IMR-90 (cell line): ENCODE results near the gene WDR6. TPM values are rescaled to one million over a fixed set of nuclear protein-coding genes. Genes with fewer than 3 reads are reported as not detected.

Experiments used
- ATAC-seq: fragments of 200-7000 bp; cut with Tn5 transposase; 2 replicates; pipeline ENCODE4 v1.9.1; 2020; ENCODE audit warnings: low read depth, mild to moderate bottlenecking, moderate library complexity
- BruUV-seq: library from RNA; stranded (reverse); fragments of 400-500 nt; replicated peaks from 2 replicates; lab custom pipeline; 2021; lab: Mats Ljungman, UMichigan
- CTCF ChIA-PET: fragments of 300-600 bp; formaldehyde crosslinking; extraction: SDS; loops from one replicate; lab custom pipeline; 2021; ENCODE audit warnings: antibody characterized with exemption; lab: Yijun Ruan, JAX
- POLR2A ChIA-PET: fragments of 300-600 bp; sonication (Branson Sonifier 250); formaldehyde crosslinking; loops from one replicate; lab custom pipeline; 2022; ENCODE audit warnings: antibody characterized with exemption; ENCODE audit not compliant: unreplicated experiment; lab: Charles Lee
- DNase-seq: peaks from one replicate; pipeline ENCODE4 v3.0.0; 2013
- H2AFZ ChIP-seq: replicated peaks from 2 replicates; pipeline ENCODE3; 2013; ENCODE audit warnings: low read length, mild to moderate bottlenecking; ENCODE audit not compliant: poor library complexity
- H2AK5ac ChIP-seq: 2 replicates; pipeline ENCODE4 v1.6.1; 2013; ENCODE audit warnings: low read depth, low read length, inconsistent platforms
- H2AK9ac ChIP-seq: replicated peaks from 2 replicates; pipeline ENCODE3; 2013; ENCODE audit warnings: mild to moderate bottlenecking, low read depth, low read length, moderate library complexity; ENCODE audit not compliant: poor library complexity
- H2BK120ac ChIP-seq: 2 replicates; pipeline ENCODE4 v1.6.1; 2013; ENCODE audit warnings: low read depth, low read length, inconsistent platforms
- H2BK15ac ChIP-seq: 3 replicates; pipeline ENCODE4 v1.6.1; 2013; ENCODE audit warnings: low read depth, low read length, inconsistent platforms
- H2BK20ac ChIP-seq: 2 replicates; pipeline ENCODE4 v1.6.1; 2013; ENCODE audit warnings: low read depth, mild to moderate bottlenecking, inconsistent platforms, low read length, moderate library complexity
- H2BK5ac ChIP-seq: 2 replicates; pipeline ENCODE4 v1.6.1; 2013; ENCODE audit warnings: mild to moderate bottlenecking, low read depth, low read length, inconsistent platforms; ENCODE audit not compliant: poor library complexity, severe bottlenecking
- H3K14ac ChIP-seq: replicated peaks from 2 replicates; pipeline ENCODE4 v1.6.1; 2013; ENCODE audit warnings: low read depth, low read length, inconsistent platforms
- H3K18ac ChIP-seq: 2 replicates; pipeline ENCODE4 v1.6.1; 2013; ENCODE audit warnings: low read depth, low read length, control low read depth
- H3K23ac ChIP-seq: 2 replicates; pipeline ENCODE4 v1.6.1; 2013; ENCODE audit warnings: low read depth, low read length, inconsistent platforms
- H3K27ac ChIP-seq: 2 replicates; pipeline ENCODE4 v1.5.1; 2013; ENCODE audit warnings: mild to moderate bottlenecking, control low read depth, low read length; ENCODE audit not compliant: insufficient read depth
- H3K27me3 ChIP-seq: 2 replicates; pipeline ENCODE4 v1.6.1; 2013; ENCODE audit warnings: low read length; ENCODE audit not compliant: control insufficient read depth, insufficient read depth
- H3K36me3 ChIP-seq: 2 replicates; pipeline ENCODE4 v1.6.1; 2013; ENCODE audit warnings: low read length, mixed read lengths; ENCODE audit not compliant: control insufficient read depth, insufficient read depth
- H3K4ac ChIP-seq: 2 replicates; pipeline ENCODE4 v1.6.1; 2013; ENCODE audit warnings: low read depth, low read length, inconsistent platforms
- H3K4me1 ChIP-seq: 2 replicates; pipeline ENCODE4 v1.6.1; 2013; ENCODE audit warnings: low read length, mixed read lengths; ENCODE audit not compliant: control insufficient read depth, insufficient read depth
- H3K4me2 ChIP-seq: 2 replicates; pipeline ENCODE4 v1.6.1; 2013; ENCODE audit warnings: low read depth, mild to moderate bottlenecking, control low read depth, low read length, moderate library complexity
- H3K4me3 ChIP-seq: 2 replicates; pipeline ENCODE4 v1.5.1; 2013; ENCODE audit warnings: low read depth, mild to moderate bottlenecking, control low read depth, low read length, moderate library complexity; ENCODE audit not compliant: insufficient read depth
- H3K56ac ChIP-seq: 2 replicates; pipeline ENCODE4 v1.6.1; 2013; ENCODE audit warnings: low read length, inconsistent platforms; ENCODE audit not compliant: insufficient read depth; ENCODE audit errors: extremely low read depth
- H3K79me1 ChIP-seq, 2 experiments: 2 replicates each; pipeline ENCODE4 v1.6.1; 2013; ENCODE audit warnings: low read length in 2 of 2, inconsistent platforms in 1 of 2, low read depth in 1 of 2
- H3K9ac ChIP-seq: 2 replicates; pipeline ENCODE4 v1.6.1; 2013; ENCODE audit warnings: low read depth, low read length, control low read depth
- H3K9me1 ChIP-seq: 2 replicates; pipeline ENCODE4 v1.6.1; 2013; ENCODE audit warnings: low read length, inconsistent platforms; ENCODE audit not compliant: insufficient read depth
- H3K9me3 ChIP-seq: 2 replicates; pipeline ENCODE4 v1.6.1; 2013; ENCODE audit warnings: low read length; ENCODE audit not compliant: control insufficient read depth, insufficient read depth
- H4K20me1 ChIP-seq: 2 replicates; pipeline ENCODE4 v1.6.1; 2013; ENCODE audit warnings: low read length, inconsistent platforms; ENCODE audit not compliant: insufficient read depth
- H4K5ac ChIP-seq: 2 replicates; pipeline ENCODE4 v1.6.1; 2013; ENCODE audit warnings: mild to moderate bottlenecking, low read depth, low read length, control low read depth
- H4K8ac ChIP-seq, 2 experiments: 2 replicates each; pipeline ENCODE4 v1.6.1; 2013; ENCODE audit warnings: low read depth in 2 of 2, low read length in 2 of 2, control low read depth in 1 of 2, inconsistent platforms in 1 of 2
- H4K91ac ChIP-seq: 2 replicates; pipeline ENCODE4 v1.6.1; 2013; ENCODE audit warnings: low read depth, low read length, inconsistent platforms; ENCODE audit not compliant: insufficient read depth
- CEBPB ChIP-seq: IDR thresholded peaks from 2 replicates; pipeline ENCODE4 v1.6.1; 2012; ENCODE audit warnings: low read depth, low read length, improper control_type of control experiment
- CHD1 ChIP-seq: IDR thresholded peaks from 2 replicates; pipeline ENCODE4 v1.6.1; 2012; ENCODE audit warnings: low read depth, low read length, improper control_type of control experiment
- CTCF ChIP-seq: conservative IDR thresholded peaks from 2 replicates; pipeline ENCODE4 v1.5.1; 2012; ENCODE audit warnings: mild to moderate bottlenecking, low read depth, low read length, improper control_type of control experiment
- ELK1 ChIP-seq: fragments of 150-350 bp; IDR thresholded peaks from 2 replicates; pipeline ENCODE4 v1.6.1; 2016; ENCODE audit warnings: low read depth, mild to moderate bottlenecking, low read length, moderate library complexity, borderline replicate concordance
- FOS ChIP-seq: fragments of 150-350 bp; IDR thresholded peaks from 2 replicates; pipeline ENCODE4 v1.6.1; 2016; ENCODE audit warnings: low read depth, low read length
- MAFK ChIP-seq: IDR thresholded peaks from 2 replicates; pipeline ENCODE4 v1.6.1; 2012; ENCODE audit warnings: low read depth, low read length, improper control_type of control experiment
- POLR2A ChIP-seq: IDR thresholded peaks from 2 replicates; pipeline ENCODE4 v1.6.1; 2012; ENCODE audit warnings: mild to moderate bottlenecking, low read depth, low read length
- RCOR1 ChIP-seq: IDR thresholded peaks from 2 replicates; pipeline ENCODE4 v1.6.1; 2012; ENCODE audit warnings: mild to moderate bottlenecking, low read length, improper control_type of control experiment; ENCODE audit not compliant: insufficient replicate concordance
- RFX5 ChIP-seq: IDR thresholded peaks from 2 replicates; pipeline ENCODE4 v1.8.0; 2012; ENCODE audit warnings: low read depth, mild to moderate bottlenecking, low read length, moderate library complexity
- SMC3 ChIP-seq: fragments of 150-350 bp; IDR thresholded peaks from 2 replicates; pipeline ENCODE4 v1.6.1; 2016; ENCODE audit warnings: low read depth, mild to moderate bottlenecking, antibody characterized with exemption, low read length, moderate library complexity
- WGBS, 2 experiments: methylation state at CpG; one replicate each; pipeline versions ENCODE4 v1.1.5 to v1.1.7; 2013; ENCODE audit warnings: missing lambda C conversion rate in 2 of 2; ENCODE audit not compliant: insufficient read length in 1 of 2; ENCODE audit errors: extremely low coverage in 2 of 2; 5-methylcytosine and 5-hydroxymethylcytosine counted together
- dilution Hi-C: fragments of 300-500 bp; cut with HindIII; formaldehyde crosslinking; loops from one replicate; pipeline ENCODE4 v1.14.3; 2018; ENCODE audit warnings: low sequenced_read_pairs; ENCODE audit not compliant: unreplicated experiment
- in situ Hi-C: fragments of 300-500 bp; cut with MboI; formaldehyde crosslinking; loops from 3 replicates; pipeline ENCODE4 v1.14.3; 2019; ENCODE audit warnings: low sequenced_read_pairs, inconsistent platforms, mixed read lengths
- intact Hi-C: fragments of 100-400 bp; cut with micrococcal nuclease; formaldehyde crosslinking; loops from 2 replicates; pipeline ENCODE4 v1.10.0; 2022
- polyA plus RNA-seq, 3 experiments: library from polyadenylated mRNA; depleted of rRNA; stranded (reverse); fragments of >200 nt; gene quantifications; 2 replicates each; pipeline ENCODE4 v1.2.3, GENCODE V29; 2012; ENCODE audit warnings: low replicate concordance in 1 of 3
- total RNA-seq: library from RNA; depleted of rRNA; stranded (reverse); fragments of >200 nt; gene quantifications from 2 replicates; pipeline ENCODE4 v1.2.3, GENCODE V29; 2012

Gene WDR6
- total and polyA plus RNA-seq, 2 of the 4 experiments (the other 2 are of a cell fraction) = 60.9 to 160 TPM

GRCh38 chr3:48966876-48967361 is 40.3 kb upstream of the WDR6 start:
- Histone ChIP-seq H2BK20ac (no peak overlapping the region), H4K20me1 (peaks cover 3% of the 10 kb centered on the region; the same call in 1 of the 2 replicates), H4K91ac (no peak overlapping the region), H3K9me3 (no peaks in the 10 kb centered on the region), H2BK15ac (no peak overlapping the region), H2AK9ac (no peak overlapping the region), H3K36me3 (peaks cover 37% of the 10 kb centered on the region), H3K14ac (no peak overlapping the region), H3K23ac (no peak overlapping the region), H4K8ac (no peak overlapping the region), H3K4ac (no peak overlapping the region), H2AFZ (no peak overlapping the region), H3K79me1 (peaks cover 14 to 24% of the 10 kb centered on the region in 2 experiments), H3K27me3 (no peaks in the 10 kb centered on the region), H4K5ac (no peak overlapping the region), H3K27ac (no peak overlapping the region), H3K4me2 (no peak overlapping the region), H3K9me1 (no peaks in the 10 kb centered on the region), H3K56ac (no peak overlapping the region), H2AK5ac (no peak overlapping the region), H2BK5ac (no peak overlapping the region), H3K18ac (no peak overlapping the region), H2BK120ac (no peak overlapping the region), H3K9ac (no peak overlapping the region), H3K4me1 (peaks cover 5% of the 10 kb centered on the region), H3K4me3 (no peak overlapping the region)
- peak; percentile 27; the same call in 1 of the 2 replicates for ATAC-seq
- no peak for DNase-seq
- in situ Hi-C loops (no loop called here), dilution Hi-C loops (no loop called here), intact Hi-C loops (no loop called here)
- WGBS, 2 experiments = 100% methylated on average over 1 of the region's 7 CpGs; no CpG with 5 or more reads in 1 of the 2 experiments
- BruUV-seq = no TSS peak
- CTCF ChIA-PET = no interaction called here
- no peak for TF ChIP-seq CTCF
- no peak for TF ChIP-seq RFX5
- TF ChIP-seq SMC3 = no peak
- no peak for TF ChIP-seq MAFK
- no peak for TF ChIP-seq RCOR1
- no peak for TF ChIP-seq POLR2A
- no peak for TF ChIP-seq ELK1
- TF ChIP-seq CEBPB = no peak
- TF ChIP-seq FOS = no peak
- TF ChIP-seq CHD1 = no peak
- POLR2A ChIA-PET = no interaction called here
